Left forelimb (tissue), 1 donor: Measurements from ENCODE around the gene CLEC4G.

ENCODE experiments used
- DNase-seq: peaks from one replicate; pipeline ENCODE4 v3.0.0-alpha.2; 2018; ENCODE audit warnings: low spot score

Gene CLEC4G

GRCh38 chr19:7697721-7698287, 34.1 kb downstream of the CLEC4G start:
- DNase-seq = no peak

- no peak for DNase-seq
These were observed 37.4 kb downstream of the CLEC4G start for GRCh38 chr19:7694499-7694898.

GRCh38 chr19:7692417-7693088, 39.4 kb downstream of the CLEC4G start:
- DNase-seq = no peak

GRCh38 chr19:7691497-7691896, 40.4 kb downstream of the CLEC4G start:
- no peak for DNase-seq

- no peak for DNase-seq
These were observed 41.1 kb downstream of the CLEC4G start for GRCh38 chr19:7690779-7691258.

- no peak for DNase-seq
These were observed 42.7 kb downstream of the CLEC4G start for GRCh38 chr19:7689165-7689564.

- no peak for DNase-seq
These were observed 44.7 kb downstream of the CLEC4G start for GRCh38 chr19:7687177-7687576.

GRCh38 chr19:7685546-7686445, 46.1 kb downstream of the CLEC4G start:
- no peak for DNase-seq

GRCh38 chr19:7682175-7682855, 49.6 kb downstream of the CLEC4G start:
- no peak for DNase-seq

GRCh38 chr19:7681340-7682174, 50.4 kb downstream of the CLEC4G start:
- DNase-seq = peak; percentile 77

- peak; percentile 94 for DNase-seq
These were observed 51.1 kb downstream of the CLEC4G start, which contains the start of gene TRAPPC5 for GRCh38 chr19:7680606-7681339. TSS of gene TRAPPC5 (plus strand) at chr19:7680833. CDS start at chr19:7682254, 1,421 bp downstream.

GRCh38 chr19:7679771-7680605, 51.9 kb downstream of the CLEC4G start:
- DNase-seq = no peak

- DNase-seq = no peak
These were observed 52.7 kb downstream of the CLEC4G start for GRCh38 chr19:7678971-7679751.
